Left hindlimb (tissue), 1 donor: ENCODE measurements around the gene FUT6.
"Not testable (repeated sequence)": the region's sequence is repeated elsewhere in the genome, so short reads cannot be mapped to it uniquely, and the experiment has no call there.

Source experiments
- DNase-seq: peaks from one replicate; pipeline ENCODE4 v3.0.0-alpha.2; 2018

FUT6 gene

GRCh38 chr19:5857203-5858081 is 17.9 kb upstream of the FUT6 start:
- DNase-seq, result no peak

GRCh38 chr19:5855151-5855550 is 15.6 kb upstream of the FUT6 start:
- DNase-seq, result not testable (repeated sequence)

- DNase-seq, result not testable (repeated sequence)
These were observed 14.6 kb upstream of the FUT6 start for GRCh38 chr19:5854121-5854520.

GRCh38 chr19:5851302-5851701 is 11.8 kb upstream of the FUT6 start, which contains the start of gene FUT3:
Gene FUT3 (minus strand): TSS chr19:5851449.
- DNase-seq, result no peak

- DNase-seq, result no peak
These were observed 11.3 kb upstream of the FUT6 start for GRCh38 chr19:5850743-5851293.

GRCh38 chr19:5850189-5850588 is 10.7 kb upstream of the FUT6 start:
- no peak for DNase-seq

GRCh38 chr19:5848621-5849020 is 9.1 kb upstream of the FUT6 start:
- not testable (repeated sequence) for DNase-seq

GRCh38 chr19:5847846-5848245 is 8.3 kb upstream of the FUT6 start:
- DNase-seq, result not testable (repeated sequence)

- no peak for DNase-seq
These were observed 5.2 kb upstream of the FUT6 start for GRCh38 chr19:5844456-5845433.

- DNase-seq, result no peak
These were observed 3.9 kb upstream of the FUT6 start for GRCh38 chr19:5843295-5843927.

- not testable (repeated sequence) for DNase-seq
These were observed 2.2 kb upstream of the FUT6 start for GRCh38 chr19:5841735-5842111.

- no peak for DNase-seq
These were observed 993 bp downstream of the FUT6 start for GRCh38 chr19:5838353-5839064.

GRCh38 chr19:5837761-5838352 is 1.6 kb downstream of the FUT6 start:
- no peak for DNase-seq

GRCh38 chr19:5832527-5833216 is 6.8 kb downstream of the FUT6 start:
- no peak for DNase-seq

GRCh38 chr19:5832061-5832460 is 7.4 kb downstream of the FUT6 start:
- DNase-seq, result no peak

GRCh38 chr19:5831159-5831558 is 8.3 kb downstream of the FUT6 start:
- no peak for DNase-seq

- no peak for DNase-seq
These were observed 9.8 kb downstream of the FUT6 start for GRCh38 chr19:5829567-5830310.

GRCh38 chr19:5828661-5829566 is 10.6 kb downstream of the FUT6 start:
- DNase-seq, result peak; percentile 71
